PC-3 (cell line): ENCODE data around the gene SNX32. TPM values are rescaled to one million over a fixed set of nuclear protein-coding genes. Genes with fewer than 3 reads are reported as not detected.
A peak's percentile ranks its signal among the peaks of the same experiment; 100 is the strongest.

ENCODE experiments used
- ATAC-seq: fragments of 200-7000 bp; cut with Tn5 transposase; 2 replicates; pipeline ENCODE4 v1.9.1; 2020; ENCODE audit warnings: mild to moderate bottlenecking, moderate library complexity
- BruUV-seq: library from RNA; stranded (reverse); fragments of 400-500 nt; replicated peaks from 2 replicates; lab custom pipeline; 2021; lab: Mats Ljungman, UMichigan
- CTCF ChIA-PET: fragments of 300-600 bp; sonication (Branson Sonifier 250); formaldehyde crosslinking; loops from one replicate; lab custom pipeline; 2022; ENCODE audit warnings: antibody characterized with exemption; lab: Charles Lee
- POLR2A ChIA-PET: fragments of 300-600 bp; sonication (Branson Sonifier 250); formaldehyde crosslinking; loops from one replicate; lab custom pipeline; 2022; ENCODE audit warnings: antibody characterized with exemption; ENCODE audit not compliant: unreplicated experiment; lab: Charles Lee
- DNase-seq: peaks from one replicate; pipeline ENCODE4 v3.0.0-alpha.2; 2015
- H2AFZ ChIP-seq: fragments of 300-600 bp; sonication (generic); 2 replicates; pipeline ENCODE4 v1.6.0; 2016; ENCODE audit warnings: antibody characterized with exemption, low read length
- H3F3A ChIP-seq: fragments of 300-600 bp; sonication (generic); one replicate; pipeline ENCODE4 v1.6.0; 2017; ENCODE audit warnings: antibody characterized with exemption, low read length, control low read depth, mild to moderate bottlenecking; ENCODE audit not compliant: unreplicated experiment
- H3K27ac ChIP-seq: fragments of 300-600 bp; sonication (generic); 2 replicates; pipeline ENCODE4 v1.5.1; 2016; ENCODE audit warnings: mild to moderate bottlenecking, low read length
- H3K27me3 ChIP-seq: fragments of 300-600 bp; sonication (generic); 2 replicates; pipeline ENCODE4 v1.6.1; 2016; ENCODE audit warnings: low read length, mixed read lengths
- H3K36me3 ChIP-seq: fragments of 300-600 bp; sonication (generic); 2 replicates; pipeline ENCODE4 v1.6.1; 2016; ENCODE audit warnings: low read depth, mixed run types, low read length, mixed read lengths
- H3K4me1 ChIP-seq: fragments of 300-600 bp; sonication (generic); 2 replicates; pipeline ENCODE4 v1.5.1; 2016; ENCODE audit warnings: low read length; ENCODE audit not compliant: insufficient read depth
- H3K4me2 ChIP-seq: fragments of 300-600 bp; sonication (generic); 2 replicates; pipeline ENCODE4 v1.6.0; 2016; ENCODE audit warnings: low read length
- H3K4me3 ChIP-seq: fragments of 300-600 bp; sonication (generic); 2 replicates; pipeline ENCODE4 v1.5.1; 2016; ENCODE audit warnings: mild to moderate bottlenecking, low read length, mixed read lengths
- H3K79me2 ChIP-seq: fragments of 300-600 bp; sonication (generic); 2 replicates; pipeline ENCODE4 v1.6.1; 2017; ENCODE audit warnings: low read length, mixed read lengths
- H3K9ac ChIP-seq: fragments of 300-600 bp; sonication (generic); 2 replicates; pipeline ENCODE4 v1.6.0; 2016; ENCODE audit warnings: mild to moderate bottlenecking, low read length
- H3K9me2 ChIP-seq: fragments of 300-600 bp; sonication (generic); replicated peaks from 2 replicates; pipeline ENCODE4 v1.6.1; 2016; ENCODE audit warnings: mixed run types, low read length, mixed read lengths
- H3K9me3 ChIP-seq: fragments of 300-600 bp; sonication (generic); 2 replicates; pipeline ENCODE4 v1.6.1; 2016; ENCODE audit warnings: low read length, mixed read lengths
- H4K20me1 ChIP-seq: fragments of 300-600 bp; sonication (generic); 2 replicates; pipeline ENCODE4 v1.6.1; 2016; ENCODE audit warnings: low read length, mixed read lengths
- CTCF ChIP-seq: fragments of 300-600 bp; sonication (generic); conservative IDR thresholded peaks from 2 replicates; pipeline ENCODE4 v1.5.1; 2017; ENCODE audit warnings: antibody characterized with exemption, low read depth, mild to moderate bottlenecking, low read length
- EZH2 ChIP-seq: fragments of 300-600 bp; sonication (generic); IDR thresholded peaks from one replicate; pipeline ENCODE4 v1.6.1; 2017; ENCODE audit warnings: antibody characterized with exemption, mild to moderate bottlenecking, low read length; ENCODE audit not compliant: unreplicated experiment
- EZH2phosphoT487 ChIP-seq: fragments of 300-600 bp; sonication (generic); IDR thresholded peaks from 2 replicates; pipeline ENCODE4 v1.6.1; 2018; ENCODE audit warnings: mild to moderate bottlenecking, antibody characterized with exemption, low read length, borderline replicate concordance
- intact Hi-C: fragments of 100-400 bp; cut with micrococcal nuclease; formaldehyde crosslinking; loops from 2 replicates; pipeline ENCODE4 v1.9.0; 2023
- total RNA-seq: library from RNA; depleted of rRNA; stranded (reverse); fragments of >200 nt; gene quantifications from 2 replicates; pipeline ENCODE4 v1.2.3, GENCODE V29; 2014

Gene SNX32
- total RNA-seq, 1 experiment from 2014 or later = not detected

- POLR2A ChIA-PET = no interaction called here
Measured at GRCh38 chr11:65852508-65853245, 18.9 kb downstream of the SNX32 start.

GRCh38 chr11:65853246-65853979 lies 19.6 kb downstream of the SNX32 start:
- peaks cover 49% of the 10 kb centered on the region for H4K20me1 ChIP-seq
- TF ChIP-seq EZH2 = no peak
- peak; percentile 48 for TF ChIP-seq CTCF
- ChIA-PET POLR2A (no interaction called here), CTCF (no interaction called here)
- no peak overlapping the region for H3K9ac ChIP-seq
- no peaks in the 10 kb centered on the region for H3K9me2 ChIP-seq
- DNase-seq (no peak), ATAC-seq (no peak)
- no peaks in the 10 kb centered on the region for H3K9me3 ChIP-seq
- intact Hi-C loops = no loop called here
- no peak overlapping the region for H3K4me3 ChIP-seq
- no TSS peak for BruUV-seq
- no peak overlapping the region for H3K4me2 ChIP-seq
- peaks cover 42% of the 10 kb centered on the region for H3K79me2 ChIP-seq
- H3F3A ChIP-seq = peaks cover under 1% of the 10 kb centered on the region
- peaks cover 56% of the 10 kb centered on the region for H3K36me3 ChIP-seq
- H3K27me3 ChIP-seq = no peaks in the 10 kb centered on the region
- H3K4me1 ChIP-seq = peaks cover 24% of the 10 kb centered on the region
- H2AFZ ChIP-seq = no peak overlapping the region
- no peak overlapping the region for H3K27ac ChIP-seq

More at GRCh38 chr11:65852508-65853245, 18.9 kb downstream of the SNX32 start:
- no TSS peak for BruUV-seq
- Histone ChIP-seq H3K27me3 (no peaks in the 10 kb centered on the region), H3K4me3 (no peak overlapping the region), H3K9me3 (no peaks in the 10 kb centered on the region), H3K4me1 (peaks cover 24% of the 10 kb centered on the region), H3K36me3 (peaks cover 56% of the 10 kb centered on the region), H3K4me2 (no peak overlapping the region), H3F3A (no peaks in the 10 kb centered on the region), H3K9me2 (no peaks in the 10 kb centered on the region), H3K9ac (no peak overlapping the region), H4K20me1 (peaks cover 49% of the 10 kb centered on the region), H2AFZ (no peak overlapping the region), H3K79me2 (peaks cover 39% of the 10 kb centered on the region), H3K27ac (no peak overlapping the region)
- DNase-seq (no peak), ATAC-seq (no peak)
- intact Hi-C loops = no loop called here
- CTCF ChIA-PET = no interaction called here
- TF ChIP-seq EZH2 (no peak), EZH2phosphoT487 (no peak), CTCF (no peak)

- no peak for TF ChIP-seq EZH2phosphoT487
- TF ChIP-seq CTCF = no peak
- TF ChIP-seq EZH2 = no peak
- Histone ChIP-seq H3K4me2 (no peak overlapping the region), H3K4me1 (peaks cover 26% of the 10 kb centered on the region), H4K20me1 (peaks cover 49% of the 10 kb centered on the region), H3K9ac (no peak overlapping the region), H3F3A (peaks cover 6% of the 10 kb centered on the region), H2AFZ (no peak overlapping the region), H3K4me3 (no peak overlapping the region), H3K9me2 (no peaks in the 10 kb centered on the region), H3K27ac (no peak overlapping the region), H3K79me2 (peaks cover 42% of the 10 kb centered on the region), H3K9me3 (no peaks in the 10 kb centered on the region), H3K27me3 (no peaks in the 10 kb centered on the region), H3K36me3 (peaks cover 56% of the 10 kb centered on the region)
- ChIA-PET POLR2A (no interaction called here), CTCF (no interaction called here)
- intact Hi-C loops = no loop called here
- no TSS peak for BruUV-seq
- DNase-seq (no peak), ATAC-seq (no peak)
Measured at GRCh38 chr11:65854161-65854592, 20.4 kb downstream of the SNX32 start.
